ENCODE data around the gene MYO1H. TPM values are rescaled to one million over a fixed set of nuclear protein-coding genes. Genes with fewer than 3 reads are reported as not detected.
"Not testable (repeated sequence)": the region's sequence is repeated elsewhere in the genome, so short reads cannot be mapped to it uniquely, and the experiment has no call there.

Gene MYO1H
- total RNA-seq, 4 donors from 2014 or later = not detected

DNA sequence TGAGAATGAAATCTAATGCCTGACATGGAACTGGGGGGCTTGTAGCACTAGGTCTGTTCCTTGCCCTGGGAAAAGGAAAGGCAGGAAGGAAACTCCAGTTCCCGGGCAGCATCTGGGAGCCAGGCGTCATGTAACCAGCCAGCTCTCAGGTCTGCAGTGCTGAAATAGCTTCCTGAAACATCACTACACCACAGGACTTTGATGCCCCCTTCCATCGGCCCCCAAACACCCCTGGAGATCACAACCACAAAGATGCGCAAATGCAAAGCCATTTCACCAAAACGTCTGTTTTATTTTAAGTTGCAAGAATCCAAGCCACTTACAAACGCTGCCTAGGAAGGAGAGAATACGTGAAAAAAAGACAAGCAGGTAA is 88.5 kb downstream of the MYO1H start:
- no peak for ATAC-seq

DNA sequence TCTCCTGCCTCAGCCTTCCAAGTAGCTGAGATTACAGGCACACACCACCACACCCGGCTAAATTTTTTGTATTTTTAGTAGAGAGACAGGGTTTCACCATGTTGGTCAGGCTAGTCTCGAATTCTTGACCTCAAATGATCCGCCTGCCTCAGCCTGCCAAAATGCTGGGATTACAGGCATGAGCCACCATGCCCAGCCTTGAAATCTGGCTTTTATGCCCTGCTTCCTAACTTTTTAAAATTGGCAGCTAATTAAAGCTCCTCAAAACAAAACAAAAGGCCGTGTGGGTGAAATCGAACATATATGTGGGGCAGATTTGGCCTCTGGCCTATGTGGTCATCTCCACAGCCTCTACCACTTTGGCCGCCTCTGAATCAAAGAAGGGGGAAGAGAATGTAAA is 91.5 kb downstream of the MYO1H start:
- ATAC-seq (no peak), DNase-seq (no peak)
- in situ Hi-C loops (cut with MboI; ENCODE audit: low sequenced_read_pairs in 4 of 4) (no loop called here), intact Hi-C loops (cut with DNase I; ENCODE audit: low total_unique reads) (no loop called here)
- TF ChIP-seq, protein P1, sequence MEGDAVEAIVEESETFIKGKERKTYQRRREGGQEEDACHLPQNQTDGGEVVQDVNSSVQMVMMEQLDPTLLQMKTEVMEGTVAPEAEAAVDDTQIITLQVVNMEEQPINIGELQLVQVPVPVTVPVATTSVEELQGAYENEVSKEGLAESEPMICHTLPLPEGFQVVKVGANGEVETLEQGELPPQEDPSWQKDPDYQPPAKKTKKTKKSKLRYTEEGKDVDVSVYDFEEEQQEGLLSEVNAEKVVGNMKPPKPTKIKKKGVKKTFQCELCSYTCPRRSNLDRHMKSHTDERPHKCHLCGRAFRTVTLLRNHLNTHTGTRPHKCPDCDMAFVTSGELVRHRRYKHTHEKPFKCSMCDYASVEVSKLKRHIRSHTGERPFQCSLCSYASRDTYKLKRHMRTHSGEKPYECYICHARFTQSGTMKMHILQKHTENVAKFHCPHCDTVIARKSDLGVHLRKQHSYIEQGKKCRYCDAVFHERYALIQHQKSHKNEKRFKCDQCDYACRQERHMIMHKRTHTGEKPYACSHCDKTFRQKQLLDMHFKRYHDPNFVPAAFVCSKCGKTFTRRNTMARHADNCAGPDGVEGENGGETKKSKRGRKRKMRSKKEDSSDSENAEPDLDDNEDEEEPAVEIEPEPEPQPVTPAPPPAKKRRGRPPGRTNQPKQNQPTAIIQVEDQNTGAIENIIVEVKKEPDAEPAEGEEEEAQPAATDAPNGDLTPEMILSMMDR (IDR thresholded peaks at IDR 0.05 in 4 of 5, conservative IDR thresholded peaks at IDR 0.05 in 1 of 5) = no peak
- TF ChIP-seq POLR2A (IDR thresholded peaks at IDR 0.05) = no peak
- Histone ChIP-seq H3K27ac (no peak overlapping the region), H3K36me3 (no peaks in the 10 kb centered on the region), H3K27me3 (no peaks in the 10 kb centered on the region), H3K4me1 (no peaks in the 10 kb centered on the region), H3K4me3 (no peak overlapping the region), H3K9me3 (no peaks in the 10 kb centered on the region)

More for the DNA sequence above, 88.5 kb downstream of the MYO1H start:
- intact Hi-C loops (cut with DNase I; ENCODE audit: low total_unique reads) (no loop called here), in situ Hi-C loops (cut with MboI; ENCODE audit: low sequenced_read_pairs in 4 of 4) (no loop called here)
- DNase-seq = no peak
- Histone ChIP-seq H3K27me3 (no peaks in the 10 kb centered on the region), H3K27ac (no peak overlapping the region), H3K4me3 (no peak overlapping the region), H3K9me3 (no peaks in the 10 kb centered on the region), H3K36me3 (no peaks in the 10 kb centered on the region), H3K4me1 (peaks cover 0 to 14% of the 10 kb centered on the region in 2 donors)
- no peak for TF ChIP-seq POLR2A (IDR thresholded peaks at IDR 0.05)
- TF ChIP-seq, protein P1 (IDR thresholded peaks at IDR 0.05 in 4 of 5, conservative IDR thresholded peaks at IDR 0.05 in 1 of 5) = no peak

DNA sequence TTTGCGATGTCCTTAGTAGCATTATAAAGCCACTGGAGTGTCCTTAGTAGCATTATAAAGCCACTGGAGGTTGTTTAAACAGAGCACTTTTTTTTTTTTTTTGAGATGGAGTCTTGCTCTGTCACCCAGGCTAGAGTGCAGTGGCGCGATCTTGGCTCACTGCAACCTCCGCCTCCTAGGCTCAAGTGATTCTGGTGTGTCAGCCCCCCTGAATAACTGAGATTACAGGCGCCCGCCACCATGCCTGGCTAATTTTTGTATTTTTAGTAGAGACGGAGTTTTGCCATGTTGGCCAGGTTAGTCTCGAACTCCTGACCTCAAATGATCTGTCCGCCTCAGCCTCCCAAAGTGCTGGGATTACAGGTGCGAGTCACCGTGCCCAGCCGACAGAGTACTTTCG is 92.3 kb downstream of the MYO1H start:
- H3K4me3 ChIP-seq; intact Hi-C loops (cut with DNase I; ENCODE audit: low total_unique reads); in situ Hi-C loops (cut with MboI; ENCODE audit: low sequenced_read_pairs in 4 of 4); H3K36me3 ChIP-seq; ATAC-seq; H3K4me1 ChIP-seq; H3K27ac ChIP-seq; H3K27me3 ChIP-seq; H3K9me3 ChIP-seq; DNase-seq: not testable (repeated sequence)

DNA sequence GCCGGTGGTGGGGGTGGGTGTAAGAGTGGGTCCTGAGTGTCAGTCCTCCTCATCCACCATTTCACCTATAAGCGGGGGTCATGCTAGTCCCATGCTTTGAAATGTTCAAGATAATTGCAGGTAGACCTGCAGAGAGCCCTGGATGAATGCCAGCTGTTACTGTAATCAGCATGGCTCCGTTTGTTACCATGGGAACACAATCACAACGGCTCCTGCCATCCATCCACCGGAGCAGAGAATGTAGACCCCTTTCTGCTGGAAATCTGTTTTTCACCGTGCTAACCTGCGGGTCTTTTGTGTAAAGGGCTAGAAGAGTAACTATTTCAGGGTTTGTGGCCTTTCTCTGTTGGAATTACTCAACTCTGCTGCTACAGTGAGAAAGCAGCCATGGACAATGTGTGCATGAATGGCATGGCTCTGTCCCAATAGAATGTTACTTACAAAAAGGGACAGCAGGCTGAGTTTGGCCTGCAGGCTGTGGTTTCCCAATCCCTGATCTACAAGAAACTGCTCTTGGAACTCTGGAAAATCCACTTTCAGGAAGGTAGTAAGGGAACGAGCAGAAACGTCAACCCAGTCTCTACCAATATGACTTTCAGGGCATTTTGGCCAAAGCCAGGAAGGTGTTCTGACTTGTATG is 93.3 kb downstream of the MYO1H start:
- Histone ChIP-seq H3K27me3 (no peaks in the 10 kb centered on the region), H3K27ac (no peak overlapping the region), H3K9me3 (no peaks in the 10 kb centered on the region), H3K36me3 (peaks cover 0 to 2% of the 10 kb centered on the region in 2 donors), H3K4me3 (no peak overlapping the region), H3K4me1 (no peaks in the 10 kb centered on the region)
- in situ Hi-C loops (cut with MboI; ENCODE audit: low sequenced_read_pairs in 4 of 4) (no loop called here), intact Hi-C loops (cut with DNase I; ENCODE audit: low total_unique reads) (no loop called here)
- ATAC-seq (no peak), DNase-seq (no peak)
- TF ChIP-seq POLR2A (IDR thresholded peaks at IDR 0.05) = no peak
- TF ChIP-seq, protein P1 (IDR thresholded peaks at IDR 0.05 in 4 of 5, conservative IDR thresholded peaks at IDR 0.05 in 1 of 5) = no peak

DNA sequence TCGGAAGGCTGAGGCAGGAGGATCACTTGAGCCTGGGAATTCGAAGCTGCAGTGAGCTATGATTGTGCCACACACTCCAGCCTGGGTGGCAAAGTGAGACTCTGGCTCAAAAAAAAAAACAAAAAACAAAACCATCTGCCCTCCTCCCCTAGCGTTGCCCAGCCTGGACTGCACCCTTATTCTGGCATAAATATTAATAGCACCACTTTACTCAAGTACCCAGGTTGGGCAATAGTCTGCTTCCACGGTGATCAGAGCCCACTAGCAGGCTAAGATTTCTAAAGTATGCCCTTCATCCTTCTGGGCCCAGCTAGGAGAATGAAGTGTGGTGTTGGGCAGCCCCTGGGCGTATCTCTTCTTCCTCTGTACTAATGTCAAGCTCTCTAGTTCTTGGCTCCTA is 96.1 kb downstream of the MYO1H start:
- intact Hi-C loops (cut with DNase I; ENCODE audit: low total_unique reads) = no loop called here
- H3K27ac ChIP-seq = no peak overlapping the region
- no peaks in the 10 kb centered on the region for H3K27me3 ChIP-seq
- peaks cover 0 to 5% of the 10 kb centered on the region in 2 donors for H3K36me3 ChIP-seq
- no peaks in the 10 kb centered on the region for H3K4me1 ChIP-seq
- H3K4me3 ChIP-seq = no peak overlapping the region
- no peaks in the 10 kb centered on the region for H3K9me3 ChIP-seq
- in situ Hi-C loops (cut with MboI; ENCODE audit: low sequenced_read_pairs in 4 of 4) = no loop called here
- TF ChIP-seq POLR2A (IDR thresholded peaks at IDR 0.05) = no peak
- TF ChIP-seq, protein P1 (IDR thresholded peaks at IDR 0.05 in 4 of 5, conservative IDR thresholded peaks at IDR 0.05 in 1 of 5) = no peak
- peak in 1 of 2 donors; percentile 41 for ATAC-seq
- DNase-seq = no peak

Measured in gastrocnemius medialis (tissue), 4 donors.